K562 (cell line): ENCODE data around the gene MLXIPL. TPM values are rescaled to one million over a fixed set of nuclear protein-coding genes. Genes with fewer than 3 reads are reported as not detected.
A peak's percentile ranks its signal among the peaks of the same experiment; 100 is the strongest.

ENCODE experiments used
- ATAC-seq: fragments of 200-7000 bp; cut with Tn5 transposase; 3 replicates; pipeline ENCODE4 v1.9.1; 2020; ENCODE audit warnings: moderate library complexity
- BruUV-seq: library from RNA; stranded (reverse); fragments of 400-500 nt; replicated peaks from 2 replicates; lab custom pipeline; 2021; lab: Mats Ljungman, UMichigan
- CTCF ChIA-PET: fragments of 300-600 bp; formaldehyde crosslinking; extraction: SDS; loops from one replicate; lab custom pipeline; 2021; ENCODE audit warnings: low intra/inter-chr PET ratio; lab: Yijun Ruan, JAX
- POLR2A ChIA-PET: fragments of 300-600, 350-650 bp; sonication (Branson Sonifier 250); formaldehyde crosslinking; extraction: SDS; loops from one replicate; lab custom pipeline; 2021; ENCODE audit warnings: antibody characterized with exemption, inconsistent platforms; lab: Yijun Ruan, JAX
- DNase-seq, 4 experiments: peaks; one replicate each; pipeline versions ENCODE4 v3.0.0 to v3.0.0-alpha.2; 2011 to 2018; ENCODE audit warnings: low spot score in 3 of 4, mixed read lengths in 3 of 4; ENCODE audit errors: extremely low read depth in 1 of 4
- FAIRE-seq: peaks from 2 replicates; lab custom pipeline; 2011; peaks lifted over from hg19 to GRCh38; lab: Jason Lieb, UNC
- H2AFZ ChIP-seq: 2 replicates; pipeline ENCODE4 v1.6.0; 2011; ENCODE audit warnings: low read depth, low read length, control low read depth, inconsistent platforms
- H3K27ac ChIP-seq: fragments of 200-600 bp; 3 replicates; pipeline ENCODE4 v1.8.0; 2011; ENCODE audit warnings: low read depth, mild to moderate bottlenecking, control low read depth, inconsistent platforms, low read length, moderate library complexity, mixed read lengths; ENCODE audit errors: extremely low read depth
- H3K27me3 ChIP-seq, 2 experiments: fragments of 300-600 bp in 1 of 2; 2 replicates in 1 of 2; 3 replicates in 1 of 2; pipeline versions ENCODE4 v1.6.0 to v1.8.0; 2011; ENCODE audit warnings: inconsistent platforms in 2 of 2, low read length in 2 of 2, mild to moderate bottlenecking in 1 of 2, mixed read lengths in 1 of 2, moderate library complexity in 1 of 2; ENCODE audit not compliant: control insufficient read depth in 2 of 2, insufficient read depth in 2 of 2
- H3K36me3 ChIP-seq: fragments of 300-600 bp; 3 replicates; pipeline ENCODE4 v1.8.0; 2011; ENCODE audit warnings: mild to moderate bottlenecking, low read length, inconsistent platforms; ENCODE audit not compliant: control insufficient read depth, insufficient read depth
- H3K4me1 ChIP-seq, 2 experiments: fragments of 200-600 bp in 1 of 2; replicated peaks in 1 of 2; 2 replicates in 1 of 2; 3 replicates in 1 of 2; pipeline versions ENCODE4 v1.5.1 to v1.8.0; 2011; ENCODE audit warnings: inconsistent platforms in 2 of 2, low read length in 2 of 2, mild to moderate bottlenecking in 1 of 2, mixed read lengths in 1 of 2, moderate library complexity in 1 of 2; ENCODE audit not compliant: control insufficient read depth in 2 of 2, insufficient read depth in 2 of 2
- H3K4me2 ChIP-seq: 2 replicates; pipeline ENCODE4 v1.6.1; 2011; ENCODE audit warnings: low read length, control low read depth, inconsistent platforms, mixed read lengths; ENCODE audit not compliant: insufficient read depth
- H3K4me3 ChIP-seq: fragments of 200-600 bp; sonication (generic), shearing (Covaris generic); 2 replicates; pipeline ENCODE4 v1.5.1; 2016; ENCODE audit warnings: control low read depth, inconsistent platforms
- H3K79me2 ChIP-seq: fragments of 200-600 bp; 3 replicates; pipeline ENCODE4 v1.8.0; 2011; ENCODE audit warnings: low read length, inconsistent platforms; ENCODE audit not compliant: control insufficient read depth, insufficient read depth
- H3K9ac ChIP-seq, 2 experiments: 2 replicates each; pipeline versions ENCODE4 v1.6.0 to v1.6.1; 2011; ENCODE audit warnings: low read depth in 2 of 2, low read length in 2 of 2, control low read depth in 1 of 2, inconsistent platforms in 1 of 2, mild to moderate bottlenecking in 1 of 2, mixed read lengths in 1 of 2; ENCODE audit not compliant: insufficient read depth in 1 of 2
- H3K9me1 ChIP-seq: one replicate; pipeline ENCODE4 v1.6.0; 2011; ENCODE audit warnings: inconsistent platforms, mild to moderate bottlenecking, low read length, moderate library complexity; ENCODE audit not compliant: control insufficient read depth, insufficient read depth
- H3K9me3 ChIP-seq: replicated peaks from 2 replicates; pipeline ENCODE4 v1.5.1; 2011; ENCODE audit warnings: low read depth, low read length, inconsistent platforms; ENCODE audit not compliant: control insufficient read depth, insufficient read depth
- H4K20me1 ChIP-seq: replicated peaks from 2 replicates; pipeline ENCODE4 v1.6.1; 2011; ENCODE audit warnings: low read length, inconsistent platforms, mixed read lengths; ENCODE audit not compliant: control insufficient read depth, insufficient read depth
- DIDO1 ChIP-seq: fragments of 450-650 bp; IDR thresholded peaks from 2 replicates; pipeline ENCODE4 v1.6.1; 2016; ENCODE audit warnings: low read depth, missing biosample characterization, missing genetic modification characterization
- HINFP ChIP-seq: fragments of 450-650 bp; conservative IDR thresholded peaks from 2 replicates; pipeline ENCODE4 v1.6.1; 2016; ENCODE audit warnings: missing genetic modification characterization, low read depth, mild to moderate bottlenecking, control low read depth, missing compliant biosample characterization
- JUN ChIP-seq, 2 experiments: sonication (generic) in 1 of 2; formaldehyde crosslinking in 1 of 2; IDR thresholded peaks; 2 replicates each; pipeline versions ENCODE4 v1.6.1 to v1.8.0; 2012 to 2022; ENCODE audit warnings: borderline replicate concordance in 2 of 2, mild to moderate bottlenecking in 2 of 2, improper control_type of control experiment in 1 of 2, low read depth in 1 of 2, low read length in 1 of 2, missing genetic modification reagents in 1 of 2
- KAT7 ChIP-seq: sonication (generic); formaldehyde crosslinking; IDR thresholded peaks from 2 replicates; pipeline ENCODE4 v1.8.0; 2022; ENCODE audit warnings: missing genetic modification reagents, mild to moderate bottlenecking, borderline replicate concordance
- KLF10 ChIP-seq: fragments of 250-450 bp; sonication (Bioruptor Pico); IDR thresholded peaks from 2 replicates; pipeline ENCODE4 v1.6.1; 2021; ENCODE audit warnings: matching md5 sums
- LCOR ChIP-seq: sonication (generic); formaldehyde crosslinking; IDR thresholded peaks from 2 replicates; pipeline ENCODE4 v1.8.0; 2022; ENCODE audit warnings: mild to moderate bottlenecking, missing genetic modification reagents
- MAFF ChIP-seq: IDR thresholded peaks from 2 replicates; pipeline ENCODE4 v1.6.1; 2012; ENCODE audit warnings: low read length, improper control_type of control experiment
- MCM3 ChIP-seq: fragments of 450-650 bp; IDR thresholded peaks from 2 replicates; pipeline ENCODE4 v1.6.1; 2016
- NCOA4 ChIP-seq: fragments of 450-650 bp; IDR thresholded peaks from 2 replicates; pipeline ENCODE4 v1.6.1; 2018; ENCODE audit warnings: mild to moderate bottlenecking; ENCODE audit not compliant: partially characterized antibody
- POLR2G ChIP-seq: fragments of 200-400 bp; formaldehyde crosslinking; IDR thresholded peaks from 2 replicates; pipeline ENCODE4 v1.6.1; 2017; ENCODE audit warnings: low read depth, mild to moderate bottlenecking, antibody characterized with exemption, low read length, moderate library complexity
- SMARCB1 ChIP-seq: IDR thresholded peaks from 2 replicates; pipeline ENCODE4 v1.6.1; 2011; ENCODE audit warnings: improper control_type of control experiment, low read depth; ENCODE audit not compliant: insufficient read length
- STAG1 ChIP-seq: sonication (generic); formaldehyde crosslinking; IDR thresholded peaks from 2 replicates; pipeline ENCODE4 v1.5.0; 2020; ENCODE audit warnings: missing genetic modification reagents, borderline replicate concordance
- TAF15 ChIP-seq: fragments of 200-400 bp; formaldehyde crosslinking; IDR thresholded peaks from 2 replicates; pipeline ENCODE4 v1.6.1; 2017; ENCODE audit warnings: mild to moderate bottlenecking, low read depth, low read length, moderate library complexity
- THRAP3 ChIP-seq: fragments of 450-650 bp; IDR thresholded peaks from 2 replicates; pipeline ENCODE4 v1.6.1; 2016; ENCODE audit warnings: mild to moderate bottlenecking, inconsistent platforms, borderline replicate concordance
- ZBED1 ChIP-seq: IDR thresholded peaks from 2 replicates; pipeline ENCODE4 v1.6.1; 2014
- ZBTB33 ChIP-seq: sonication (generic); formaldehyde crosslinking; IDR thresholded peaks from 2 replicates; pipeline ENCODE4 v1.8.1; 2023; ENCODE audit warnings: mild to moderate bottlenecking, missing genetic modification reagents
- ZBTB7A ChIP-seq: IDR thresholded peaks from 2 replicates; pipeline ENCODE4 v1.6.1; 2011; ENCODE audit warnings: low read depth, mild to moderate bottlenecking, low read length, moderate library complexity, borderline replicate concordance; ENCODE audit not compliant: control insufficient read depth
- ZNF511 ChIP-seq: sonication (generic); formaldehyde crosslinking; IDR thresholded peaks from 2 replicates; pipeline ENCODE4 v1.8.0; 2022; ENCODE audit warnings: mild to moderate bottlenecking, missing genetic modification reagents
- ZNF551 ChIP-seq: fragments of 250-450 bp; sonication (Bioruptor Pico); IDR thresholded peaks from 2 replicates; pipeline ENCODE4 v1.5.0; 2021; ENCODE audit warnings: mild to moderate bottlenecking, moderate library complexity
- WGBS: fragments of 100-300 bp; shearing (Covaris generic); methylation state at CpG from one replicate; pipeline ENCODE4 v1.1.6; 2016; ENCODE audit warnings: low coverage, mixed read lengths; ENCODE audit not compliant: insufficient coverage; ENCODE audit errors: missing lambda C conversion rate; 5-methylcytosine and 5-hydroxymethylcytosine counted together
- in situ Hi-C: fragments of 300-500 bp; cut with MboI; formaldehyde crosslinking; loops from 4 replicates; pipeline ENCODE4 v1.15.0; 2018; ENCODE audit warnings: inconsistent platforms, mixed read lengths
- intact Hi-C: fragments of 100-400 bp; cut with micrococcal nuclease; formaldehyde crosslinking; loops from 2 replicates; pipeline ENCODE4 v1.14.2; 2022
- polyA plus RNA-seq, 8 experiments: library from polyadenylated mRNA; depleted of rRNA in 4 of 8; stranded (reverse) in 5 of 8; unstranded in 3 of 8; fragments of >200 nt; fragmentation: Nextera tagmentation in 2 of 8; fragmentation: Illumina TruSeq in 1 of 8; extraction: Ambion mirVana in 2 of 8; extraction: Trizol in 1 of 8; gene quantifications; 2 replicates each; pipeline versions ENCODE4 v1.2.1 to v1.2.3, GENCODE V29; 2011 to 2014; ENCODE audit warnings: inconsistent platforms in 1 of 8, missing spikeins in 1 of 8
- total RNA-seq, 7 experiments: library from RNA; depleted of rRNA in 6 of 7; stranded (reverse); fragments of >200 nt in 6 of 7; fragmentation: Illumina TruSeq in 2 of 7; extraction: Trizol in 2 of 7; gene quantifications; 2 replicates each; pipeline versions ENCODE4 v1.2.1 to v1.2.3, GENCODE V29; 2011 to 2021; ENCODE audit warnings: low replicate concordance in 1 of 7

MLXIPL gene
- total and polyA plus RNA-seq, 9 of the 15 experiments (the other 6 are each of a cell fraction or from before 2014, with no cell fraction given) = 0.11 to 18.4 (median 1.4) TPM

- H3K4me2 ChIP-seq = no peak overlapping the region
- peak overlapping the region in 1 of 2 experiments; percentile 82; a peak in 2 of 4 replicates for H3K9ac ChIP-seq
- in situ Hi-C loops = no loop called here
- FAIRE-seq = peak; percentile 51
- no TSS peak for BruUV-seq
- peak; percentile 29; the same call in 1 of the 3 replicates for ATAC-seq
- no peak overlapping the region for H2AFZ ChIP-seq
- ChIA-PET CTCF (no interaction called here), POLR2A (interaction anchor here (0.5 to 0.8 kb wide), 2 partner anchors 101 to 121 kb away, joined by 3 read pairs; no protein-coding TSS in a partner anchor)
- no peak for DNase-seq
- WGBS = 19% methylated on average over 11 of the region's 13 CpGs
- H3K9me1 ChIP-seq = no peaks in the 10 kb centered on the region
- H3K36me3 ChIP-seq = no peaks in the 10 kb centered on the region
- no peak overlapping the region for H3K27ac ChIP-seq
- H3K79me2 ChIP-seq = no peaks in the 10 kb centered on the region
- no peak overlapping the region for H3K4me3 ChIP-seq
- H3K27me3 ChIP-seq = no peaks in the 10 kb centered on the region
- no peaks in the 10 kb centered on the region for H4K20me1 ChIP-seq
- intact Hi-C loops = no loop called here
- H3K9me3 ChIP-seq = no peaks in the 10 kb centered on the region
- no peak for TF ChIP-seq MAFF
- no peak for TF ChIP-seq ZBED1
- peak; percentile 29; the same call in 1 of the 2 replicates for TF ChIP-seq ZBTB7A
- TF ChIP-seq TAF15 = no peak
- no peak for TF ChIP-seq DIDO1
- TF ChIP-seq JUN (IDR thresholded peaks at IDR 0.05; ENCODE audit: borderline replicate concordance, low read depth, low read length) = no peak
- TF ChIP-seq JUN (CRISPR knock-in tag; IDR thresholded peaks at IDR 0.05; ENCODE audit: borderline replicate concordance) = 0 out of 2 replicates have a peak, but pooled peaks have one; percentile 29
- TF ChIP-seq KAT7 = no peak
- no peak for TF ChIP-seq HINFP (tag)
- no peak for TF ChIP-seq STAG1 (CRISPR knock-in tag)
- TF ChIP-seq THRAP3 = no peak
- no peak for TF ChIP-seq MCM3
- TF ChIP-seq SMARCB1 = no peak
- no peak for TF ChIP-seq LCOR
- no peak for TF ChIP-seq NCOA4
- TF ChIP-seq POLR2G = peak; percentile 64
- no peak for TF ChIP-seq ZBTB33 (CRISPR knock-in tag)
- TF ChIP-seq KLF10 (CRISPR knock-in tag) = no peak
- TF ChIP-seq ZNF551 (CRISPR knock-in tag) = no peak
- peak; percentile 41; the same call in 1 of the 2 replicates for TF ChIP-seq ZNF511
- H3K4me1 ChIP-seq = peaks cover 0 to 52% of the 10 kb centered on the region in 2 experiments; a peak in 3 of 5 replicates
Measured at GRCh38 chr7:73599151-73599882, 25.0 kb downstream of the MLXIPL start.
